H1 (cell line): Measurements from ENCODE around the gene P2RY11.

Source experiments
- CTCF ChIP-seq, 3 experiments: IDR thresholded peaks; 1 replicate in 2 of 3; 2 replicates in 1 of 3; pipeline versions ENCODE4 v1.5.1 to v1.6.1; 2011; ENCODE audit warnings: low read length in 3 of 3, mild to moderate bottlenecking in 3 of 3, inconsistent platforms in 2 of 3, low read depth in 1 of 3, moderate library complexity in 1 of 3; ENCODE audit not compliant: insufficient read depth in 1 of 3; ENCODE audit errors: control extremely low read depth in 1 of 3
- EGR1 ChIP-seq: IDR thresholded peaks from 2 replicates; pipeline ENCODE4 v1.6.1; 2011; ENCODE audit warnings: low read depth, low read length, borderline replicate concordance
- RAD21 ChIP-seq, 2 experiments: IDR thresholded peaks in 1 of 2; conservative IDR thresholded peaks in 1 of 2; 2 replicates each; pipeline ENCODE4 v1.6.1; 2011; ENCODE audit warnings: low read depth in 2 of 2, low read length in 2 of 2, improper control_type of control experiment in 1 of 2, inconsistent platforms in 1 of 2, mild to moderate bottlenecking in 1 of 2, moderate library complexity in 1 of 2
- SUZ12 ChIP-seq: fragments of 200-600 bp; sonication (generic); IDR thresholded peaks from 2 replicates; pipeline ENCODE4 v1.6.1; 2012; ENCODE audit warnings: mild to moderate bottlenecking, inconsistent platforms, low read length, moderate library complexity, mixed read lengths

GRCh38 chr19:10110972-10111317 is 548 bp upstream of the P2RY11 start:
- no peak for TF ChIP-seq EGR1
- no peak for TF ChIP-seq RAD21 (IDR thresholded peaks at IDR 0.05 in 1 of 2, conservative IDR thresholded peaks at IDR 0.05 in 1 of 2; ENCODE audit: low read depth in 2 of 2, low read length in 2 of 2)
- TF ChIP-seq SUZ12, result no peak
- TF ChIP-seq CTCF (IDR thresholded peaks at IDR 0.05; ENCODE audit: control extremely low read depth in 1 of 3, insufficient read depth in 1 of 3, low read depth in 1 of 3, low read length in 3 of 3), result no peak
